Right atrium auricular region (tissue), 2 donors: ENCODE measurements around the gene PILRA. TPM values are rescaled to one million over a fixed set of nuclear protein-coding genes. Genes with fewer than 3 reads are reported as not detected.

Experiments used
- DNase-seq: peaks from one replicate; pipeline ENCODE4 v3.0.0-alpha.2; 2019; ENCODE audit warnings: low spot score
- H3K27ac ChIP-seq, 2 donors: fragments of 200-600 bp; sonication (generic); 1 replicate in 1 of 2; 2 replicates in 1 of 2; pipeline ENCODE4 v1.5.1; 2016 to 2019
- H3K27me3 ChIP-seq, 2 donors: fragments of 200-600 bp; sonication (generic); one replicate each; pipeline versions ENCODE4 v1.5.1 to v1.6.0; 2017 to 2019
- H3K36me3 ChIP-seq: fragments of 200-600 bp; sonication (generic); one replicate; pipeline ENCODE4 v1.5.1; 2016
- H3K4me1 ChIP-seq, 2 donors: fragments of 200-600 bp; sonication (generic); one replicate each; pipeline versions ENCODE4 v1.5.1 to v1.6.0; 2017 to 2019
- H3K4me3 ChIP-seq, 2 donors: fragments of 200-600 bp; sonication (generic); 1 replicate in 1 of 2; 2 replicates in 1 of 2; pipeline ENCODE4 v1.5.1; 2017 to 2019; ENCODE audit warnings: mild to moderate bottlenecking in 1 of 2, moderate library complexity in 1 of 2
- H3K9me3 ChIP-seq, 2 donors: fragments of 200-600 bp; sonication (generic); one replicate each; pipeline ENCODE4 v1.5.1; 2019
- total RNA-seq, 2 donors: library from RNA; depleted of rRNA; stranded (reverse); fragments of >200 nt; gene quantifications; one replicate each; pipeline ENCODE4 v1.1.0, GENCODE V29; 2016
- TF ChIP-seq, protein P1 (sequence below), 2 donors: fragments of 200-600 bp; sonication (generic); IDR thresholded peaks; one replicate each; pipeline ENCODE4 v1.5.1; 2019; ENCODE audit warnings: antibody characterized with exemption in 2 of 2

Gene PILRA
- total RNA-seq, 2 donors from 2014 or later: 2.6 to 6.2 TPM

DNA sequence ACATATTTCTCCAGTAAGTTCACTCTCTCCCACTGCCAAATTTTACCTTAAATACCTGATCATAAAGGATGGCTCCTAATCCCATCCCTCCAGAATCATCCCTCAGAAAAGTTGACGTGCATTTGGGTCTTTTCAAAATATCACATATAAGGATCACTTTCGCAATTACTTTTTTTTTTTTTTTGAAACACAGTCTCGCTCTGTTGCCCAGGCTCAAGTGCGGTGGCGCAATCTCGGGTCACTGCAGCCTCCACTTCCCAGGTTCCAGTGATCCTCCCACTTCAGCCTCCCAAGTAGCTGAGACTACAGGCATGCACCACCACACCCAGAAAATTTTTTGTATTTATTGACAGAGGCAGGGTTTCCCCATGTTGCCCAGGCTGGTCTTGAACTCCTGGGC, 37.8 kb downstream of the PILRA start:
- H3K9me3 ChIP-seq: no peaks in the 10 kb centered on the region
- TF ChIP-seq, protein P1, sequence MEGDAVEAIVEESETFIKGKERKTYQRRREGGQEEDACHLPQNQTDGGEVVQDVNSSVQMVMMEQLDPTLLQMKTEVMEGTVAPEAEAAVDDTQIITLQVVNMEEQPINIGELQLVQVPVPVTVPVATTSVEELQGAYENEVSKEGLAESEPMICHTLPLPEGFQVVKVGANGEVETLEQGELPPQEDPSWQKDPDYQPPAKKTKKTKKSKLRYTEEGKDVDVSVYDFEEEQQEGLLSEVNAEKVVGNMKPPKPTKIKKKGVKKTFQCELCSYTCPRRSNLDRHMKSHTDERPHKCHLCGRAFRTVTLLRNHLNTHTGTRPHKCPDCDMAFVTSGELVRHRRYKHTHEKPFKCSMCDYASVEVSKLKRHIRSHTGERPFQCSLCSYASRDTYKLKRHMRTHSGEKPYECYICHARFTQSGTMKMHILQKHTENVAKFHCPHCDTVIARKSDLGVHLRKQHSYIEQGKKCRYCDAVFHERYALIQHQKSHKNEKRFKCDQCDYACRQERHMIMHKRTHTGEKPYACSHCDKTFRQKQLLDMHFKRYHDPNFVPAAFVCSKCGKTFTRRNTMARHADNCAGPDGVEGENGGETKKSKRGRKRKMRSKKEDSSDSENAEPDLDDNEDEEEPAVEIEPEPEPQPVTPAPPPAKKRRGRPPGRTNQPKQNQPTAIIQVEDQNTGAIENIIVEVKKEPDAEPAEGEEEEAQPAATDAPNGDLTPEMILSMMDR (IDR thresholded peaks at IDR 0.05): no peak
- H3K4me3 ChIP-seq: no peak overlapping the region
- no peaks in the 10 kb centered on the region for H3K36me3 ChIP-seq
- H3K27me3 ChIP-seq: no peaks in the 10 kb centered on the region
- no peaks in the 10 kb centered on the region for H3K4me1 ChIP-seq
- no peak overlapping the region for H3K27ac ChIP-seq
- DNase-seq: no peak

- Histone ChIP-seq H3K27me3 (no peaks in the 10 kb centered on the region), H3K36me3 (no peaks in the 10 kb centered on the region), H3K27ac (no peak overlapping the region), H3K4me3 (no peak overlapping the region), H3K4me1 (no peaks in the 10 kb centered on the region), H3K9me3 (no peaks in the 10 kb centered on the region)
- DNase-seq: no peak
- TF ChIP-seq, protein P1 (IDR thresholded peaks at IDR 0.05): no peak
These were observed 40.1 kb downstream of the PILRA start for GRCh38 chr7:100413346-100413745.

DNA sequence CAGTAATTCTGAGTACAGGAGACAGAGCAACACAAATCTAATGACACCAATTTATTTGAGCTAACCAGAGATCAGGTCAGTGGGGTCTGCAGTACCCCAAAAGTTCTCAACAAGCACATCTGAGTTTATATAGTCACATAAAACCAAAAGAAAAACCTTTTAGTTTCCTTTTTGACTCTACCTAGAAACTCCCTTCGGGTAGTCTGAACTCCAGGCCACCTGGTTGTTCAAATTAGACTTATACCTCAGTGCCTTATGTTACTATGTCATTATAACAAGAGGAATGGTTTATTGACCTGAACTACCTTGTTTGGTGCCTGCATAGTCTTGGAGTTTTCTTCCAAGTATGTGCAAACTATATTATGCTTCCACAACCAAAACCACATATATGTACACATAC, 40.6 kb downstream of the PILRA start:
- no peaks in the 10 kb centered on the region for H3K36me3 ChIP-seq
- H3K27ac ChIP-seq: no peak overlapping the region
- H3K4me1 ChIP-seq: no peaks in the 10 kb centered on the region
- no peaks in the 10 kb centered on the region for H3K9me3 ChIP-seq
- no peak overlapping the region for H3K4me3 ChIP-seq
- no peaks in the 10 kb centered on the region for H3K27me3 ChIP-seq
- TF ChIP-seq, protein P1 (IDR thresholded peaks at IDR 0.05): no peak
- no peak for DNase-seq

- Histone ChIP-seq H3K9me3 (no peaks in the 10 kb centered on the region), H3K27ac (no peak overlapping the region), H3K4me3 (no peak overlapping the region), H3K36me3 (no peaks in the 10 kb centered on the region), H3K4me1 (no peaks in the 10 kb centered on the region), H3K27me3 (no peaks in the 10 kb centered on the region)
- TF ChIP-seq, protein P1 (IDR thresholded peaks at IDR 0.05): no peak
- no peak for DNase-seq
These were observed 42.2 kb downstream of the PILRA start for GRCh38 chr7:100415448-100415847.

DNA sequence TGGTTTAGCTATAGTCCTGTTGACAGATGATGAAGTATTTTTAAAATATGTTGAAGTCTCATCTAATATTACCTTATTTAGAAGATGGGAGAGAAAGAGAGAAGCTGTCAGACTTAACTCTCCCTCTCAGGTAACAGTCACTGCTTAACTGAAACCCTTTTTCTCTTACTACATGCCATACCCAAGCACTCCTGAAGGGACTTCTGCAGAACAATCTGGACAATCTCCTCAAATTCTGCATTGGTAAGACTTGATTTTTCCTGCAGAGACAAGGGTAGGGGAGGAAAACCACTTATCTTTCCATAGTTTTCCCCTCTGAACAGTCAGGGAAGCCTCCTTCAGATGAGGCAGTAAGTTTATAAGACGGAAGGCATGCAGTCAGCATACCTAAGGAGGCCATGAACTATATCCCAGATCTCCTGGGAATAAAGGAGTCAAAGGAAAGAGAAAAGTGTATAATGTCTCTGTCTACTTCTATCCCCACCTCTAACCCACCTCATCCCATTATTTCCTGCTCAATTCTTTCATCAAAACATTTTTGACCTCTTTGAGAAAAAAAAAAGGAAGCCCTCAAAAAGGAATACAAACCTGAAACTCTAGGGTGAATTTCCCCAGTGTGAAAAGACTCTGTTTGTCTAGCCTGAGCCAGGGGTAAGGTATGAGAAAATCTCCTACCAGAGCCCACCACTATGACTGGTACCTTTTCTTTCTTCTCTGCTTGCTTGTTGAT, 45.8 kb downstream of the PILRA start:
- no peaks in the 10 kb centered on the region for H3K36me3 ChIP-seq
- H3K4me1 ChIP-seq: no peaks in the 10 kb centered on the region
- no peak overlapping the region for H3K27ac ChIP-seq
- TF ChIP-seq, protein P1 (IDR thresholded peaks at IDR 0.05): no peak
- no peaks in the 10 kb centered on the region for H3K9me3 ChIP-seq
- no peak for DNase-seq
- no peaks in the 10 kb centered on the region for H3K27me3 ChIP-seq
- no peak overlapping the region for H3K4me3 ChIP-seq
